HepG2 (cell line): ENCODE data around the gene KRT2. TPM values are rescaled to one million over a fixed set of nuclear protein-coding genes. Genes with fewer than 3 reads are reported as not detected.

Experiments used
- ATAC-seq: fragments of 200-7000 bp; cut with Tn5 transposase; 3 replicates; pipeline ENCODE4 v1.9.1; 2020; ENCODE audit warnings: mild to moderate bottlenecking, moderate library complexity
- BruUV-seq: library from RNA; stranded (reverse); fragments of 400-500 nt; replicated peaks from 2 replicates; lab custom pipeline; 2021; lab: Mats Ljungman, UMichigan
- CTCF ChIA-PET: fragments of 300-600 bp; formaldehyde crosslinking; extraction: SDS; loops from one replicate; lab custom pipeline; 2021; ENCODE audit warnings: low total read pairs, inconsistent platforms, low intra/inter-chr PET ratio; lab: Yijun Ruan, JAX
- POLR2A ChIA-PET: fragments of 350-600 bp; sonication (Branson Sonifier 250); formaldehyde crosslinking; loops from one replicate; lab custom pipeline; 2020; ENCODE audit warnings: antibody characterized with exemption, inconsistent platforms; lab: Yijun Ruan, JAX
- DNase-seq: peaks from one replicate; pipeline ENCODE4 v3.0.0-alpha.2; 2015; ENCODE audit warnings: low spot score
- FAIRE-seq: peaks from 3 replicates; lab custom pipeline; 2011; peaks lifted over from hg19 to GRCh38; lab: Jason Lieb, UNC
- H2AFZ ChIP-seq: one replicate; pipeline ENCODE4 v1.6.1; 2011; ENCODE audit warnings: low read length, inconsistent platforms
- H3K27ac ChIP-seq: fragments of 300-600 bp; 3 replicates; pipeline ENCODE4 v1.8.0; 2011; ENCODE audit warnings: mixed run types, mild to moderate bottlenecking, mixed read lengths, low read length, inconsistent platforms; ENCODE audit not compliant: insufficient read depth; ENCODE audit errors: extremely low read length
- H3K27me3 ChIP-seq, 2 experiments: fragments of 200-600 bp in 1 of 2; 2 replicates in 1 of 2; 3 replicates in 1 of 2; pipeline versions ENCODE4 v1.6.0 to v1.8.0; 2011; ENCODE audit warnings: low read length in 2 of 2, mild to moderate bottlenecking in 2 of 2, moderate library complexity in 2 of 2, inconsistent platforms in 1 of 2; ENCODE audit not compliant: insufficient read depth in 2 of 2, control insufficient read depth in 1 of 2
- H3K36me3 ChIP-seq, 2 experiments: fragments of 200-600 bp in 1 of 2; replicated peaks in 1 of 2; 2 replicates in 1 of 2; 3 replicates in 1 of 2; pipeline versions ENCODE4 v1.5.1 to v1.8.0; 2011; ENCODE audit warnings: low read length in 2 of 2, inconsistent platforms in 1 of 2; ENCODE audit not compliant: insufficient read depth in 2 of 2, control insufficient read depth in 1 of 2
- H3K4me1 ChIP-seq: 2 replicates; pipeline ENCODE4 v1.5.1; 2012; ENCODE audit warnings: low read length, inconsistent platforms; ENCODE audit not compliant: insufficient read depth
- H3K4me2 ChIP-seq: 2 replicates; pipeline ENCODE4 v1.6.0; 2011; ENCODE audit warnings: low read depth, low read length, inconsistent platforms
- H3K4me3 ChIP-seq, 3 experiments: fragments of 200-600 bp in 1 of 3; sonication (generic), shearing (Covaris generic) in 1 of 3; replicated peaks in 1 of 3; 2 replicates each; pipeline ENCODE4 v1.5.1; 2011 to 2016; ENCODE audit warnings: low read length in 3 of 3, inconsistent platforms in 2 of 3, low read depth in 2 of 3, mild to moderate bottlenecking in 2 of 3, control low read depth in 1 of 3, mixed read lengths in 1 of 3; ENCODE audit not compliant: insufficient read depth in 1 of 3
- H3K79me2 ChIP-seq: one replicate; pipeline ENCODE4 v1.6.1; 2011; ENCODE audit warnings: low read length, inconsistent platforms; ENCODE audit not compliant: insufficient read depth
- H3K9ac ChIP-seq: 2 replicates; pipeline ENCODE4 v1.6.0; 2011; ENCODE audit warnings: mild to moderate bottlenecking, low read depth, low read length, inconsistent platforms; ENCODE audit not compliant: insufficient read depth
- H3K9me3 ChIP-seq: 2 replicates; pipeline ENCODE4 v1.5.1; 2012; ENCODE audit warnings: mild to moderate bottlenecking, low read length
- H4K20me1 ChIP-seq: 2 replicates; pipeline ENCODE4 v1.6.0; 2011; ENCODE audit warnings: inconsistent platforms, mild to moderate bottlenecking, low read length, moderate library complexity; ENCODE audit not compliant: insufficient read depth
- DBP ChIP-seq: sonication (generic); formaldehyde crosslinking; IDR thresholded peaks from 2 replicates; pipeline ENCODE4 v1.4.0; 2020; ENCODE audit warnings: missing genetic modification reagents; ENCODE audit errors: not compliant biosample characterization
- HES4 ChIP-seq: sonication (generic); formaldehyde crosslinking; IDR thresholded peaks from 2 replicates; pipeline ENCODE4 v1.9.0; 2021; ENCODE audit warnings: mild to moderate bottlenecking, missing genetic modification reagents, borderline replicate concordance
- HNF1B ChIP-seq: sonication (generic); formaldehyde crosslinking; IDR thresholded peaks from 2 replicates; pipeline ENCODE4 v1.5.1; 2020; ENCODE audit warnings: mild to moderate bottlenecking, moderate library complexity, missing genetic modification reagents
- NAIF1 ChIP-seq: sonication (generic); formaldehyde crosslinking; IDR thresholded peaks from 2 replicates; pipeline ENCODE4 v1.5.0; 2020; ENCODE audit warnings: mild to moderate bottlenecking, missing genetic modification reagents, borderline replicate concordance
- SMAD3 ChIP-seq: sonication (generic); formaldehyde crosslinking; IDR thresholded peaks from 2 replicates; pipeline ENCODE4 v1.4.0; 2020; ENCODE audit warnings: missing genetic modification reagents
- SOX13 ChIP-seq, 3 experiments: fragments of 450-650 bp in 1 of 3; sonication (generic) in 1 of 3; formaldehyde crosslinking in 1 of 3; IDR thresholded peaks in 2 of 3; conservative IDR thresholded peaks in 1 of 3; 2 replicates each; pipeline versions ENCODE4 v1.5.0 to v1.6.1; 2016 to 2020; ENCODE audit warnings: antibody characterized with exemption in 1 of 3, mild to moderate bottlenecking in 1 of 3, missing compliant biosample characterization in 1 of 3, missing genetic modification reagents in 1 of 3, moderate library complexity in 1 of 3
- TRAFD1 ChIP-seq: sonication (generic); formaldehyde crosslinking; IDR thresholded peaks from 2 replicates; pipeline ENCODE4 v1.5.1; 2020; ENCODE audit warnings: missing genetic modification reagents, mild to moderate bottlenecking, borderline replicate concordance
- U2AF1 ChIP-seq: fragments of 200-400 bp; formaldehyde crosslinking; optimal IDR thresholded peaks from 2 replicates; pipeline ENCODE3; 2017; ENCODE audit warnings: mild to moderate bottlenecking, low read depth, low read length
- WIZ ChIP-seq: sonication (generic); formaldehyde crosslinking; IDR thresholded peaks from 2 replicates; pipeline ENCODE4 v1.5.1; 2020; ENCODE audit warnings: mild to moderate bottlenecking, missing genetic modification reagents
- ZBTB34 ChIP-seq: sonication (generic); formaldehyde crosslinking; IDR thresholded peaks from 2 replicates; pipeline ENCODE4 v1.8.0; 2022; ENCODE audit warnings: mild to moderate bottlenecking, missing genetic modification reagents
- ZNF280D ChIP-seq: sonication (generic); formaldehyde crosslinking; IDR thresholded peaks from 2 replicates; pipeline ENCODE4 v1.5.1; 2020; ENCODE audit warnings: mild to moderate bottlenecking, missing genetic modification reagents
- ZNF660 ChIP-seq: sonication (generic); formaldehyde crosslinking; IDR thresholded peaks from 2 replicates; pipeline ENCODE4 v1.5.1; 2020; ENCODE audit warnings: mild to moderate bottlenecking, low read depth, missing genetic modification reagents, borderline replicate concordance
- ZSCAN29 ChIP-seq: sonication (generic); formaldehyde crosslinking; conservative IDR thresholded peaks from 2 replicates; pipeline ENCODE4 v1.4.0; 2020; ENCODE audit warnings: mild to moderate bottlenecking, missing genetic modification reagents
- WGBS: methylation state at CpG from one replicate; pipeline ENCODE4 v1.1.6; 2017; ENCODE audit warnings: low lambda C conversion rate; 5-methylcytosine and 5-hydroxymethylcytosine counted together
- in situ Hi-C: cut with HindIII; loops from 2 replicates; pipeline ENCODE4 v1.10.0; 2017; ENCODE audit warnings: low pct_unique_long_range_greater_than_20kb; ENCODE audit not compliant: extremely low pct_ligation_motif_present
- intact Hi-C: fragments of 100-400 bp; cut with micrococcal nuclease; formaldehyde crosslinking; loops from one replicate; pipeline ENCODE4 v1.10.0; 2022; ENCODE audit not compliant: unreplicated experiment
- polyA plus RNA-seq, 8 experiments: library from polyadenylated mRNA; depleted of rRNA in 3 of 8; stranded (reverse) in 7 of 8; unstranded in 1 of 8; fragments of >200 nt; fragmentation: Illumina TruSeq in 4 of 8; extraction: Trizol in 4 of 8; gene quantifications; 2 replicates each; pipeline versions ENCODE4 v1.2.1 to v1.2.3, GENCODE V29; 2011 to 2016; ENCODE audit warnings: low read depth in 4 of 8, missing spikeins in 1 of 8, mixed read lengths in 1 of 8; ENCODE audit not compliant: insufficient read depth in 1 of 8
- total RNA-seq, 5 experiments: library from RNA; depleted of rRNA; stranded (reverse); fragments of >200 nt; fragmentation: Illumina TruSeq; extraction: Trizol; gene quantifications; 2 replicates each; pipeline ENCODE4 v1.2.3, GENCODE V29; 2016; ENCODE audit warnings: low read depth in 1 of 5

The KRT2 gene
- total and polyA plus RNA-seq, 2 of the 13 experiments (the other 11 are each of a cell fraction or from before 2014, with no cell fraction given) = not detected

- DNase-seq (no peak), FAIRE-seq (no peak), ATAC-seq (no peak)
- CTCF ChIA-PET = no interaction called here
- WGBS = 2% methylated on average over 3 of the region's 3 CpGs
- Histone ChIP-seq H3K4me1 (no peaks in the 10 kb centered on the region), H2AFZ (no peak overlapping the region), H3K79me2 (no peaks in the 10 kb centered on the region), H4K20me1 (no peaks in the 10 kb centered on the region), H3K27me3 (peaks cover 5 to 36% of the 10 kb centered on the region in 2 experiments), H3K4me2 (no peak overlapping the region), H3K36me3 (no peaks in the 10 kb centered on the region), H3K27ac (no peak overlapping the region), H3K4me3 (no peak overlapping the region), H3K9me3 (no peaks in the 10 kb centered on the region), H3K9ac (no peak overlapping the region)
- no TSS peak for BruUV-seq
- POLR2A ChIA-PET = no interaction called here
- intact Hi-C loops = no loop called here
- in situ Hi-C loops = loop anchor here (25.0 kb wide), 1 partner anchor 291 kb away; no protein-coding TSS in a partner anchor
- TF ChIP-seq HNF1B (CRISPR knock-in tag) = no peak
- TF ChIP-seq WIZ (CRISPR knock-in tag) = no peak
- TF ChIP-seq NAIF1 = no peak
- no peak for TF ChIP-seq HES4
- no peak for TF ChIP-seq ZSCAN29 (CRISPR knock-in tag)
- TF ChIP-seq U2AF1 = no peak
- no peak for TF ChIP-seq ZNF660 (CRISPR knock-in tag)
- no peak for TF ChIP-seq DBP (CRISPR knock-in tag)
- no peak for TF ChIP-seq SMAD3 (CRISPR knock-in tag)
- no peak for TF ChIP-seq SOX13 (IDR thresholded peaks at IDR 0.05)
- TF ChIP-seq SOX13 (CRISPR knock-in tag; conservative IDR thresholded peaks at IDR 0.05 in 1 of 2, IDR thresholded peaks at IDR 0.05 in 1 of 2) = no peak
- TF ChIP-seq ZNF280D (CRISPR knock-in tag) = no peak
- TF ChIP-seq TRAFD1 (CRISPR knock-in tag) = no peak
- no peak for TF ChIP-seq ZBTB34 (CRISPR knock-in tag)
Measured at GRCh38 chr12:52696588-52696987, 44.6 kb upstream of the KRT2 start.
